CD4-positive, CD25-positive, alpha-beta regulatory T cell (primary cell): ENCODE results near the gene L3MBTL2. TPM values are rescaled to one million over a fixed set of nuclear protein-coding genes. Genes with fewer than 3 reads are reported as not detected.

Experiments
- ATAC-seq, 2 donors: fragments of 150-1000 bp; cut with Tn5 transposase; one replicate each; pipeline ENCODE4 v1.10.0; 2021; ENCODE audit warnings: low read depth in 2 of 2, moderate number of reproducible peaks in 2 of 2, moderate library complexity in 1 of 2
- DNase-seq, 3 donors: peaks; one replicate each; pipeline versions ENCODE4 v3.0.0 to v3.0.0-alpha.2; 2012 to 2022; ENCODE audit warnings: mixed read lengths in 1 of 3
- H3K27ac ChIP-seq: one replicate; pipeline ENCODE4 v1.7.0; 2013; ENCODE audit warnings: mild to moderate bottlenecking, low read length; ENCODE audit not compliant: insufficient read depth, poor library complexity, severe bottlenecking
- H3K27me3 ChIP-seq: one replicate; pipeline ENCODE4 v1.7.0; 2013; ENCODE audit warnings: low read length; ENCODE audit not compliant: control insufficient read depth, insufficient read depth
- H3K36me3 ChIP-seq: one replicate; pipeline ENCODE4 v1.7.0; 2013; ENCODE audit warnings: mild to moderate bottlenecking, low read length, moderate library complexity; ENCODE audit not compliant: control insufficient read depth, insufficient read depth
- H3K4me1 ChIP-seq: 2 replicates; pipeline ENCODE4 v1.7.0; 2013; ENCODE audit warnings: mild to moderate bottlenecking, low read length; ENCODE audit not compliant: insufficient read depth, control insufficient read depth, poor library complexity, severe bottlenecking
- H3K4me3 ChIP-seq: one replicate; pipeline ENCODE4 v1.7.0; 2013; ENCODE audit warnings: low read depth, mild to moderate bottlenecking, low read length, moderate library complexity
- H3K9me3 ChIP-seq, 2 experiments: 1 replicate in 1 of 2; 2 replicates in 1 of 2; pipeline ENCODE4 v1.7.0; 2013; ENCODE audit warnings: low read length in 2 of 2, mild to moderate bottlenecking in 1 of 2, moderate library complexity in 1 of 2; ENCODE audit not compliant: control insufficient read depth in 2 of 2
- H3K27ac Mint-ChIP-seq, 3 donors: one replicate each; pipeline ENCODE4 v1.8.0; 2020 to 2022; ENCODE audit warnings: mild to moderate bottlenecking in 3 of 3, mixed read lengths in 3 of 3, moderate library complexity in 2 of 3
- H3K27me3 Mint-ChIP-seq: one replicate; pipeline ENCODE4 v1.8.0; 2022; ENCODE audit warnings: mild to moderate bottlenecking, mixed read lengths
- H3K36me3 Mint-ChIP-seq: one replicate; pipeline ENCODE4 v1.8.0; 2020; ENCODE audit warnings: mixed read lengths
- H3K4me1 Mint-ChIP-seq, 4 donors: one replicate each; pipeline ENCODE4 v1.8.0; 2020 to 2022; ENCODE audit warnings: mixed read lengths in 4 of 4, mild to moderate bottlenecking in 1 of 4
- H3K4me3 Mint-ChIP-seq, 4 donors: one replicate each; pipeline ENCODE4 v1.8.0; 2020 to 2022; ENCODE audit warnings: mild to moderate bottlenecking in 4 of 4, mixed read lengths in 4 of 4, moderate library complexity in 3 of 4
- H3K9me3 Mint-ChIP-seq, 7 donors: one replicate each; pipeline ENCODE4 v1.8.0; 2020 to 2022; ENCODE audit warnings: mixed read lengths in 7 of 7, mild to moderate bottlenecking in 3 of 7, moderate library complexity in 2 of 7
- polyA plus RNA-seq, 4 donors: library from polyadenylated mRNA; unstranded; fragments of 300-500 nt; fragmentation: Illumina TruSeq; gene quantifications; one replicate each; pipeline ENCODE4 v1.2.3, GENCODE V29; 2021
- total RNA-seq: library from RNA; stranded (reverse); gene quantifications from one replicate; pipeline ENCODE4 v1.2.3, GENCODE V29; 2022

The L3MBTL2 gene
- total and polyA plus RNA-seq, 5 donors from 2014 or later = 26.9 to 35.0 (median 30.4) TPM

- no peaks in the 10 kb centered on the region for H3K36me3 Mint-ChIP-seq
- Histone ChIP-seq H3K36me3 (peaks cover 37% of the 10 kb centered on the region), H3K4me3 (no peak overlapping the region), H3K4me1 (no peaks in the 10 kb centered on the region), H3K27ac (no peak overlapping the region), H3K9me3 (no peaks in the 10 kb centered on the region), H3K27me3 (no peaks in the 10 kb centered on the region)
- no peak for DNase-seq
- peaks cover 0 to 4% (median 0%) of the 10 kb centered on the region in 4 donors for H3K4me1 Mint-ChIP-seq
- H3K9me3 Mint-ChIP-seq = no peaks in the 10 kb centered on the region
- H3K4me3 Mint-ChIP-seq = no peak overlapping the region
- ATAC-seq = no peak
- peak overlapping the region in 2 of 3 donors; percentile 11 to 48 for H3K27ac Mint-ChIP-seq
- H3K27me3 Mint-ChIP-seq = no peaks in the 10 kb centered on the region
These were observed 24.8 kb downstream of the L3MBTL2 start for GRCh38 chr22:41229730-41230400.

GRCh38 chr22:41230401-41230785, 25.3 kb downstream of the L3MBTL2 start:
- DNase-seq (no peak), ATAC-seq (no peak)
- Histone ChIP-seq H3K27me3 (no peaks in the 10 kb centered on the region), H3K4me1 (no peaks in the 10 kb centered on the region), H3K36me3 (peaks cover 31% of the 10 kb centered on the region), H3K9me3 (no peaks in the 10 kb centered on the region), H3K4me3 (no peak overlapping the region), H3K27ac (no peak overlapping the region)
- Mint-ChIP-seq H3K36me3 (no peaks in the 10 kb centered on the region), H3K27ac (peak overlapping the region in 1 of 3 donors; percentile 48), H3K4me1 (peaks cover 0 to 4% (median 0%) of the 10 kb centered on the region in 4 donors), H3K4me3 (no peak overlapping the region), H3K27me3 (no peaks in the 10 kb centered on the region), H3K9me3 (peaks cover 0 to 1% (median 0%) of the 10 kb centered on the region in 7 donors)

DNA sequence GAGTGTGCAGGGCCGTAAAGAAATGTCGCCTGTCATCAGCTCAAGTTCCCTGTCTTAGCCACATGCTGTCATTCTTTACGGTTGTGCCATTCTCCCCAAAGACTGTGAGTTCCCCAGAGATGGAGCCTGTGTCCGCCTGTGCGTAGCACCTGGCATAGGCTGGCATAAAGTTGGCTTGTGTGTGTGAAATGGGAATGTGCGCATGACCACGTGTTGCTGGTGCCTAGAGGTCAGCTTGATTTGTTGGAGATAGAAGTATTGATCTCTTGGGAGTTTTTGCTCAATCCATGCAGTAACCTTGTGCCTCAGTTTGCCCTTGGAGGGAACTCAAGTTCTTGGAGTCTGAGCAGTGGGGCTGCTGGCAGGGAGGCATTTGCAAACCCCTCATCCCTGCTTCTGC, 26.3 kb downstream of the L3MBTL2 start:
- peaks cover 0 to 1% (median 0%) of the 10 kb centered on the region in 7 donors for H3K9me3 Mint-ChIP-seq
- peak overlapping the region in 1 of 3 donors; percentile 54 for H3K27ac Mint-ChIP-seq
- no peak for ATAC-seq

GRCh38 chr22:41234815-41235695, 29.9 kb downstream of the L3MBTL2 start:
- Histone ChIP-seq H3K27ac (no peak overlapping the region), H3K4me1 (peaks cover 11% of the 10 kb centered on the region), H3K4me3 (no peak overlapping the region), H3K9me3 (no peaks in the 10 kb centered on the region), H3K36me3 (peaks cover 7% of the 10 kb centered on the region), H3K27me3 (no peaks in the 10 kb centered on the region)
- ATAC-seq (no peak), DNase-seq (no peak)
- Mint-ChIP-seq H3K27ac (no peak overlapping the region), H3K27me3 (no peaks in the 10 kb centered on the region), H3K9me3 (peaks cover 0 to 1% (median 0%) of the 10 kb centered on the region in 7 donors), H3K4me1 (peaks cover 0 to 12% (median 2%) of the 10 kb centered on the region in 4 donors), H3K36me3 (no peaks in the 10 kb centered on the region), H3K4me3 (no peak overlapping the region)

More for the DNA sequence above, 26.3 kb downstream of the L3MBTL2 start:
- Histone ChIP-seq H3K36me3 (peaks cover 26% of the 10 kb centered on the region), H3K27ac (no peak overlapping the region), H3K4me1 (no peaks in the 10 kb centered on the region), H3K27me3 (no peaks in the 10 kb centered on the region), H3K4me3 (no peak overlapping the region), H3K9me3 (no peaks in the 10 kb centered on the region)
- Mint-ChIP-seq H3K27me3 (no peaks in the 10 kb centered on the region), H3K4me3 (no peak overlapping the region), H3K4me1 (peaks cover 0 to 4% (median 0%) of the 10 kb centered on the region in 4 donors), H3K36me3 (no peaks in the 10 kb centered on the region)
- DNase-seq = no peak

DNA sequence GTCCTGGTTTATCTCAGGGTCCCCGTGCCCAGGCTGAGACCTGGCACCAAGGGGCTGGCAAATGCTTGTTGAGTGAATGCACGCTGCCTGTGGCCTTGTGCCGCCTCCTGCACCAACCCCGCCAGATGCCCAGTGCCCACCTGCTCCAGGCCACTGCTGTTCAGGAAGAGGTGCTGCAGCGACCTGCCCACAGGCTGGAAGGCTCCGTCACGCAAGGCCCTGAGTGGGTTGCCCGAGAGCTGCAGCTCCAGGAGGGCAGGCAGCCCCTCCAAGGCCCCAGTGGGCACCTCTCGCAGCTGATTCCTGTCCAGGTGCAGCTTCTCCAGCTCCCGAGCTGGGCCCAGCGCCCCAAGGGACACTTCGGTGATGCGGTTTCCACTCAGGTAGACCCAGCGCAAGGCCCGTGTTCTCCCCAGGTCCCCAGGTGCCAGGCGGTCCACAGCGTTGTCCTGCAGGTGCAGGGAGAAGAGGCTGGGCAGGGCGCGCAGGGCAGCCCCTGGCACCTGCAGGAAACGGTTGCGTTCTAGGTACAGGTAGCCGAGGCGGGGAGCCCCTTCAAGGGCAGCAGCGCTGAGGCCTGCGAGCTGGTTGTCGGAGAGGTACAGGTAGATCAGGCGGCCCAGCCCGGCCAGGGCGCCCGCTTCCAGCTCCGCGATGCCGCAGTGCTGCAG, 32.1 kb downstream of the L3MBTL2 start:
- no peak overlapping the region for H3K27ac ChIP-seq
- ATAC-seq = no peak

GRCh38 chr22:41237707-41238569, 32.8 kb downstream of the L3MBTL2 start:
- peaks cover 0 to 12% (median under 1%) of the 10 kb centered on the region in 4 donors for H3K4me1 Mint-ChIP-seq

More for the DNA sequence above, 32.1 kb downstream of the L3MBTL2 start:
- Mint-ChIP-seq H3K9me3 (peaks cover 0 to 1% (median 0%) of the 10 kb centered on the region in 7 donors), H3K27me3 (no peaks in the 10 kb centered on the region), H3K36me3 (no peaks in the 10 kb centered on the region), H3K27ac (peak overlapping the region in 1 of 3 donors; percentile 25), H3K4me3 (peak overlapping the region in 3 of 4 donors; percentile 68 to 78 (median 69)), H3K4me1 (peaks cover 0 to 12% (median under 1%) of the 10 kb centered on the region in 4 donors)
- no peaks in the 10 kb centered on the region for H3K27me3 ChIP-seq
- peaks cover 11% of the 10 kb centered on the region for H3K4me1 ChIP-seq
- H3K36me3 ChIP-seq = no peaks in the 10 kb centered on the region
- no peaks in the 10 kb centered on the region for H3K9me3 ChIP-seq
- DNase-seq = no peak
- H3K4me3 ChIP-seq = no peak overlapping the region

More at GRCh38 chr22:41237707-41238569, 32.8 kb downstream of the L3MBTL2 start:
- peaks cover 11% of the 10 kb centered on the region for H3K4me1 ChIP-seq
- ATAC-seq (peak; percentile 92), DNase-seq (peak; percentile 66 to 92 (median 83))
- peak overlapping the region in 3 of 4 donors; percentile 68 to 78 (median 69) for H3K4me3 Mint-ChIP-seq
- H3K27me3 Mint-ChIP-seq = no peaks in the 10 kb centered on the region
- no peaks in the 10 kb centered on the region for H3K36me3 ChIP-seq
- no peaks in the 10 kb centered on the region for H3K36me3 Mint-ChIP-seq
- peaks cover 0 to 1% (median 0%) of the 10 kb centered on the region in 7 donors for H3K9me3 Mint-ChIP-seq
- no peak overlapping the region for H3K27ac ChIP-seq
- H3K27me3 ChIP-seq = no peaks in the 10 kb centered on the region
- H3K27ac Mint-ChIP-seq = no peak overlapping the region
- no peak overlapping the region for H3K4me3 ChIP-seq
- no peaks in the 10 kb centered on the region for H3K9me3 ChIP-seq
